ENCODE data around the gene COA3.
"Not testable (repeated sequence)": the region's sequence is repeated elsewhere in the genome, so short reads cannot be mapped to it uniquely, and the experiment has no call there.

Gene COA3

DNA sequence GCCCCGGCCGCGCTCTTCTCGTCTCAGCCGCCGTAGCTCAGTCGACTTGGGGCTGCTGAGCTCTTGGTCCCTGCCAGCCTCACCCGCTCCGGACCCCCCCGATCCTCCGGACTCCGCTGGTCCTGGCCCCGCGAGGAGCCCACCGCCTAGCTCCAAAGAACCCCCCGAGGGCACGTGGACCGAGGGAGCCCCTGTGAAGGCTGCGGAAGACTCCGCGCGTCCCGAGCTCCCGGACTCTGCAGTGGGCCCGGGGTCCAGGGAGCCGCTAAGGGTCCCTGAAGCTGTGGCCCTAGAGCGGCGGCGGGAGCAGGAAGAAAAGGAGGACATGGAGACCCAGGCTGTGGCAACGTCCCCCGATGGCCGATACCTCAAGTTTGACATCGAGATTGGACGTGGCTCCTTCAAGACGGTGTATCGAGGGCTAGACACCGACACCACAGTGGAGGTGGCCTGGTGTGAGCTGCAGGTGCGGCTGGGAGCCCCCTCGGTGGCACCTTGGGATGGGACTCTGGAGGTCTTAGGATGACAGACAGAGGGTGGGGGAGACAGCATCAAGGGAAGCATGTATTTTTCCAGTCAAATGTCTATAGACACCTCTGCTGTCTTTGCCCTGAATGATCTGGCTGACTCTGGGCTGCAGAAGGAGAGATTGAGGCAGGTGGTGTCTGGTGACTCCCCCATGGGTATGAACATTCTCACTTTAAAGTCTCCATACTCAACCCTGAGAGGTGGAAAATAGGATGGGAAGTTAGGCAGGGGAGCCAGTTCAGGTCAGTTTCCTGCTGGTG is 17.5 kb downstream of the COA3 start:
- DNase-seq: no peak

GRCh38 chr17:42779936-42780850 is 18.3 kb downstream of the COA3 start, which contains the start of gene WNK4:
Gene WNK4, plus strand, starts transcription at chr17:42780610. Its CDS starts 89 bp downstream, at chr17:42780699.
- no peak for DNase-seq

DNA sequence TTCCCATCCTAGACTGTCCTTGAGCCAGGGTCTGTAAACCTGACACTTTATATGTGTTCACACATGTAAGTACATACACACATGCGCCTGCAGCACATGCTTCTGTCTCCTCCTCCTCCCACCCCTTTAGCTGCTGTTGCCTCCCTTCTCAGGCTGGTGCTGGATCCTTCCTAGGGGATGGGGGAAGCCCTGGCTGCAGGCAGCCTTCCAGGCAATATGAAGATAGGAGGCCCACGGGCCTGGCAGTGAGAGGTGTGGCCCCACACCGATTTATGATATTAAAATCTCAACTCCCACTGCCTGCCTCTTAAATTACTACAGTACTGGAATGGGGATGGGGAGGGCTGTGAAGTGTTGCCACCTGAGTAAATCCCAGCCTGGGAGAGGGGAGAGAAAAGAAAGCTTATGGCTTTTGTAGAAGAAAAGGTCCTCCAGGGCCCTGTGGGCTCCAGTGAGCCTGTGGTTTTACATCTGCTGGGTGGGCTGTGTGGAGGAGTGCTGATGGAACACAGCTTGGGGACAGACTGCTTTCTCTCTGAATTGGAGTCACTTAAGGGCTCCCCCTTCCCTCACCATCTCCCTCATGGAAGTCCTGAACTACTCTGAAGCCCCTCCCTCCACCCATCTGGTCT is 19.1 kb downstream of the COA3 start:
- DNase-seq: no peak

DNA sequence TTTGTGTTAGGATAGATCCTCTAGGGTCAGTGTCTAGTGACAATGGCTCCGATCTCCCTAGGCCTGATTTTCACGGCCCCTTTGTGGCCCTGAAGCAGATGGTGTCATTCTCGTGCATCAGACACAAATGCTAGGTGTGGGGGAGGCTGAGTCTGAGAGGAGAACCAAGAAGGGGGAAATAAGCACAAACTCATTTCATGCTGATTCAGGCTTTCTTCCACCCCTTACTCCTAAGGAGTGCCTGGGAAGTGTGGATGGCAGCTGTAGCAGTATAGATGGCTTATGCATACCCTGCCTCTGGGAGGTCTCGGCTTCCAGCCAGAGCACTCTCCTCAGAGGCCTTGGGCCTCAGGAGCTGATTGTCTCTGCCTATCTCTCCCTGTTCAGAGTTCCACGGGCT is 19.9 kb downstream of the COA3 start:
- no peak for DNase-seq

- DNase-seq: no peak
Observed at GRCh38 chr17:42775534-42776098, 22.9 kb downstream of the COA3 start.

DNA sequence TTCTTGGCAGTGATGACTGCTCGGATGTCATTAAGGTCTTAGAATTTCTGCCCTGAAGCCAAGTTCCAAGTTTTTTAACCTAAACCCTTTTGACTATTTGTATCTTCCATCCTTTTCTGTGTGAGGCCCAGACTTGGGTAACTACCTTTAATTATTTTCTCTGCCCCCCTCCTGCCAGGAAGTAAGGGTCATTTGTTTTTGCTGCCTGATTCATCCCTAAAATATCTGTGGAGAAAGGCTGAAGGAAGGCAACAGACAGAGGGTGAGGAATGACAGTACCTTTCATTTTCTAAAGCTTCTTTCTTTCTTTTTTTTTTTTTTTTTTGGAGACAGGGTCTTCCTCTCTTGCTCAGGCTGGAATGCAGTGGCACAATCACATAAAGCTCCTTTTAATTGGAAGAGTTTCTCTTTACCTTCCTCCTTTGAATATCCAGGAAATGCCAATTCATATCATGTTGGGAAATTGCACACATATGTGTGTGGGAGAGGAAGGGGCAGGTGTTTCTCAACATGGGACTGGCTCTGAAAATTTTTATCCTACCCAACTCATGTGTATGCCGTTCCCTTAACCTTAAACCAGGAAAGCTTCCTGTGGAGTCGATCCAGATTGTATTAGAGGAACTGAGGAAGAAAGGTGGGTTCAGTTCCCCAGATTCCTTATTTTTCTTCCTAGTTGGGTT is 24.3 kb downstream of the COA3 start:
- DNase-seq: no peak

- DNase-seq: peak; percentile 30
Observed at GRCh38 chr17:42773290-42774035, 25.0 kb downstream of the COA3 start, which contains the start of gene VPS25. Gene VPS25, plus strand, starts transcription at chr17:42773449. Its CDS starts 27 bp downstream, at chr17:42773476.

GRCh38 chr17:42772945-42773289 is 25.6 kb downstream of the COA3 start:
- no peak for DNase-seq

DNA sequence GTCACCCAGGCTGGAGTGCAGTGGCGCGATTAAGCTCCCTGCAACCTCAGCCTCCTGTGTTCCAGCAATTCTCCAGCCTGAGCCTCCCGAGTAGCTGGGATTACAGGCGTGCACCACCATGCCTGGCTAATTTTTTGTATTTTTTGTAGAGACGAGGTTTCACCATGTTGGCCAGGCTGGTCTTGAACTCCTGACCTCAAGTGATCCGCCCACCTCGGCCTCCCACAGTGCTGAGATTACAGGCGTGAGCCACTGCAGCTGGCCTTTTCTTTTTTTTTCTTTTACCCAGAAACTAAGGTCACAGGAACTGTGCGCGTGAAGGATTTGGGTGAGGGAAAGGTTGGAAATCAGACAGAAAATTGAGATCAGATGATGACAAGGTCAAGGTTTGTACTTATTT is 28.5 kb downstream of the COA3 start:
- DNase-seq: not testable (repeated sequence)

DNA sequence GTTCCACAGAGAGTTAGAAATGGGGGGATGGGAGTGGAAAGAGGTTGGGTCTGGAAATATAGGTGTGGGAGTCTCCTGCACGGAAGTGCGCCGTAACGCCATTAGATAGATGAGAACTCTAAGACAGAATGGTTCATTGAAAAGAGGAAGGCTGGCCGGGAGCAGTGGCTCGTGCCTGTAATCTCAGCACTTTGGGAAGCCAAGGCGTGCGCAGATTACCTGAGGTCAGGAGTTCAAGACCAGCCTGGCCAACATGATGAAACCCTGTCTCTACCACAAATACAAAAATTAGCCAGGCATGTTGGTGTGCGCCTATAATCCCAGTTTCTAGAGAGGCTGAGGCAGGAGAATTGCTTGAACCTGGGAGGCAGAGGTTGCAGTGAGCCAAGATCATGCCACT is 30.5 kb downstream of the COA3 start:
- DNase-seq: not testable (repeated sequence)

DNA sequence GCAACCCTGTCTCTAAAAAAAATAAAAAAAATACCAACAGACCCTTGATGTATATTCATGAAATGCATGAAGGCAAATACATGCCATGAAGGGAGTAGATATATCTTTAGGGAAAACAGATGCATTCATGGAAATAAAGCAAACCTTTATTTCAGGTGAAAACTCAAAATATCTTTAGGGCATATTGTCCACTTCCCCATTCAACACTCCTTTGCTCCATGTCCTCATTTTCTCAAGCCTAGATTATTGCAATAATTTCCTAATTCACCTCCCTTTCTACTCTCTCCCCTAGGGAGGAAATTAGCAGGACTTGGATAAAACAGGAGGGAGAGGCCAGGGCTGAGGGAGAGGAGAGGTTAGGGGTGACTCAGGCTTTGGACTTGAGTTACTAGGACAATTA is 31.0 kb downstream of the COA3 start:
- DNase-seq: no peak

- no peak for DNase-seq
Observed at GRCh38 chr17:42766124-42766523, 32.4 kb downstream of the COA3 start.

GRCh38 chr17:42761638-42762037 is 36.9 kb downstream of the COA3 start:
- no peak for DNase-seq

DNA sequence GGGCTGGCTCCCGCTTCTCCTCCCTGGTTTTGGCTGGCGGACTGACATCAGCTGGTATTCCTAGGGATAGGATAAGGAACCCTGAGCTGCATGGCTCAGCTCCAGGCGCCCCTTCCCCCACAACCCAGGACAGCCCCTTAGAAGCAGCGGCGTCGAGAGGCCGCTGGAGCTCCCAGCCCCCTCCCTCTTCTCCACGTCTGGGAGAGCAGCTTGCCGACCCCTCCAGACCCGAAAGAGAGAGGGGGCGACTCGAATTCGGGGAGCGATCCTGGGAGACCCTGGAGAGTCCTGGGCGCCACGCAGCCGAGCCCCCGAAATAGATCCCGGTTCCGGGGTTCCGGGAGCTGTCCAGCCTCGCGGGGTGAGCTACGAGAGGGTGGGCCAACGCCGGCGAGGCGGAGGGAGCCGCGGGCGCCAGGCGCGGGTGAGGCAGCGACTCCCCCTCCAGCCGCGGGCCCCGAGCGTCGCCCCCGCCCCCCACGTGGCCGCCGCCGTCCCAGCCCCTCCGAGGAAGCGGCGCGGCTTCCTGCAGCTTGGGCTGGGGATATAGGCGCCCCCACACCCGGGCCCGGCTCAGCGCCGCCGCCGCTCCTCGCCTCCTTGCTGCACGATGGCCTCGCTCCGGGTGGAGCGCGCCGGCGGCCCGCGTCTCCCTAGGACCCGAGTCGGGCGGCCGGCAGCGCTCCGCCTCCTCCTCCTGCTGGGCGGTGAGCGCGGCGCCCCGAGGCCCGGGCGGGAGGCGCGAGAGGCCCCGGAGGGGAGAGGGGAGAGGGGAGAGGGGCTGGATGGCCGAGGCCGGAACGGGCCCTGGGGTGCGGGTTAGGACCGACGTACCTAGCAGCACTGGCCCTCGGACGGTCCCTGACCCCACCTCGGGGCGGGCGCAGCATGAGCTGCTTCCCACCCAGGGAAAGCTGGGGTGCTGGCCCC is 37.6 kb downstream of the COA3 start, which contains the start of gene RAMP2:
RAMP2 (plus strand) TSS at position 576 of the 930 bp plus-strand sequence; CDS start at position 611, 35 bp downstream.
- no peak for DNase-seq

DNA sequence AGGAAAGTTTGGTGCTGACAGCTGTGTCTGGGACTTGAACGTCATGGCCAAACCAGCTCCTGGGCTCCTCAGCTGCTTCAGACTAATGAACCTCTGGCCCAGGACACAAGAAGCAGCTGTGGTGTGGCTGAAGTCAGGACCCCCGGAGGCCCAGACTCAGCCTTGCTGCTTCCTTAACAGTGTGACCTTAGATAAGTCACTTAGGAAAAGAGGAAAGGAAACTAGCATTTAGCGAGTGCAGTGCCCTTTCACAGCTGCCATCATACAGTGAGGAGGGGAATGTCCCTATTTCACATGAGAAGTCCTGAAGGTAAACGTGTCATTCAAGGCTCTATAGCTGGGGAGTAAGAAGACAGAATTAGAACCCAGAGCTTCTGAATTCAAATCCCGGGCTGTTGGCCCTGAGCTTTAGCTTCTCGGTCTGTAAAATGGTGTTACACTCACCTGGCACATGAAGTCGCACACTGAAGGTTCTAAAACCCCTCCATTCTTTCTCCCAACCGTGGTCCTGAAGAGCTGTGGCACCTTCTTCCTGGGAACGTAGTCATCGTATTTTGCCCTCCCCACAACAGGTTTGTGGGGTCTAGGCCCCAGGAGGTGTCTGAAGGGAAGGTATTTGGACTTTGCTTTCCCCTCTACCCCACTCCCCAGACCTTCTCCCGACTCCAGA is 38.4 kb downstream of the COA3 start:
- DNase-seq: no peak

- DNase-seq: no peak
Observed at GRCh38 chr17:42754782-42755181, 43.7 kb downstream of the COA3 start.

DNA sequence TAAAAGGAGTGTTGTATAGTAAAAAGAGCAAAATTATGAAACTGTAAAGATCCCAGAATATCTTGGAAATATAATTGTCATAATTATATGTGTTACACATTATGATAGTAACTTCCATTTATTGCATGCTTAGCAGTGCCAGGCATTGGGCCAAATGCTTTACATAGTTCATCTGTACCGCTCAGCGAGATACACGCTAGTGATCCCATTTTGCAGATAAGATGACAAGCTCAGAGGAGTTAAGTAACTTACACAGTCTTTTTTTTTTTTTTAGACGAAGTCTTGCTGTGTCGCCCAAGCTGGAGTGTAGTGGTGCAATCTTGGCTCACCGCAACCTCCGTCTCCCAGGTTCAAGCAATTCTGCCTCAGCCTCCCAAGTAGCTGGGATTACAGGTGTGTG is 46.9 kb downstream of the COA3 start:
- no peak for DNase-seq

DNA sequence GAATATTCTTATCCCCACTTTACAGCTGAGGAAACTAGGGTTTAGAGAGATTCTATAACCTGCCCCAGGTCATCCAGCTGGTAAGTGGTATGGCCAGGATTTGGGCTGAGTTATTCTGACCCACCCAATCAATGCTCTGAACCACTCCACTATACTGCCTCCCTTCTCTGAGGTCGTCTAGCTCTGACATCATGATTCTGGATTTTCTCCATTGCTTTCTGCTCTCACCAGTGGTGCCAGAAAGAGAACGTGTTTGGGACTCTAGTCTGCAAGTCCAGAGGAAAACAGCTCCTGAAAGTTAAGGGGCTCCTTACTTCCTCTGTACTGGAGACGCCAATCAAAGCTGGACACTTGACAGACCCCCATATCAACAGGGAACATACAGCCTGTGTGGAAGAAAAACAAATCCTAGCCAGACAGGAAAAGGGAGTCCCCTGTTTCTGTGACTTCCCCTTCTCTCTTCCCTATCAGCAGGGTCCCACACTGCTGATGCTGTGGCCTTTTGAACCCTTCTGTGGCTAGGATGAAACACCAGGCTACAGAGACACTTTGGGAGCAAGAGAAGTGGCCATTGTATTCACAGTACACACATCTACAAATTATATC is 47.7 kb downstream of the COA3 start:
- no peak for DNase-seq

All from GOT3 (cell line).